ENCODE data around the gene SUGCT. TPM values are rescaled to one million over a fixed set of nuclear protein-coding genes. Genes with fewer than 3 reads are reported as not detected.

SUGCT gene
- total and polyA plus RNA-seq, 2 of the 8 experiments (the other 6 are each of a cell fraction or from before 2014, with no cell fraction given): 2.8 to 5.4 TPM

GRCh38 chr7:40310258-40310657 lies 175.5 kb downstream of the SUGCT start:
- Histone ChIP-seq H3K18ac (ENCODE audit: extremely low read depth, low read length) (no peak overlapping the region), H4K8ac (ENCODE audit: extremely low read depth, insufficient read depth, low read length) (no peak overlapping the region), H3K4ac (replicated peaks; ENCODE audit: insufficient read length, low read depth, low read length) (no peak overlapping the region), H2BK120ac (replicated peaks; ENCODE audit: low read depth, low read length) (no peak overlapping the region), H2AK5ac (ENCODE audit: low read depth, low read length) (no peak overlapping the region), H3K9ac (replicated peaks in 1 of 4; ENCODE audit: extremely low read depth in 1 of 4, low read depth in 3 of 4, low read length in 3 of 4) (no peak overlapping the region), H2BK12ac (ENCODE audit: low read depth, low read length) (no peak overlapping the region), H3K4me1 (replicated peaks in 1 of 4; ENCODE audit: control insufficient read depth in 3 of 4, insufficient read depth in 4 of 4, low read length in 3 of 4) (no peaks in the 10 kb centered on the region), H3K27ac (ENCODE audit: low read depth, low read length) (no peak overlapping the region), H3K23me2 (ENCODE audit: low read depth, low read length) (no peaks in the 10 kb centered on the region), H3K27me3 (replicated peaks in 1 of 4; ENCODE audit: control insufficient read depth in 3 of 4, extremely low read depth in 1 of 4, insufficient read depth in 3 of 4, low read length in 3 of 4) (no peaks in the 10 kb centered on the region), H3K56ac (replicated peaks; ENCODE audit: insufficient read length, low read depth, low read length) (no peak overlapping the region), H4K20me1 (replicated peaks in 1 of 2; ENCODE audit: control insufficient read depth in 1 of 2, insufficient read depth in 2 of 2, low read length in 2 of 2) (no peaks in the 10 kb centered on the region), H3K23ac (ENCODE audit: insufficient read length) (no peak overlapping the region), H3K79me2 (ENCODE audit: control insufficient read depth in 1 of 2, insufficient read depth in 2 of 2, low read length in 2 of 2) (no peaks in the 10 kb centered on the region), H3K4me2 (ENCODE audit: insufficient read depth in 1 of 2, low read depth in 2 of 2, low read length in 2 of 2) (no peak overlapping the region), H4K91ac (replicated peaks; ENCODE audit: insufficient read length, low read length) (no peak overlapping the region), H3K9me3 (ENCODE audit: insufficient read depth in 2 of 2, low read depth in 1 of 2, low read length in 1 of 2) (no peaks in the 10 kb centered on the region), H2AFZ (ENCODE audit: low read length) (no peak overlapping the region), H3K36me3 (ENCODE audit: control insufficient read depth in 2 of 4, insufficient read depth in 4 of 4, low read length in 3 of 4) (no peaks in the 10 kb centered on the region), H2BK20ac (ENCODE audit: low read length) (no peak overlapping the region), H3K14ac (ENCODE audit: insufficient read length) (no peak overlapping the region), H4K5ac (ENCODE audit: insufficient read length, low read depth, low read length) (no peak overlapping the region), H2BK5ac (ENCODE audit: low read depth, low read length) (no peak overlapping the region), H3K4me3 (ENCODE audit: extremely low read depth in 1 of 4, insufficient read depth in 2 of 4, low read depth in 3 of 4, low read length in 4 of 4) (no peak overlapping the region), H2BK15ac (ENCODE audit: low read length) (no peak overlapping the region), H3K79me1 (ENCODE audit: low read depth, low read length) (no peaks in the 10 kb centered on the region)
- ChIA-PET CTCF (ENCODE audit: partially characterized antibody) (no interaction called here), POLR2A (ENCODE audit: partially characterized antibody) (no interaction called here)
- no peak for DNase-seq (ENCODE audit: low read depth in 1 of 2, low spot score in 2 of 2)
- WGBS, 2 experiments (ENCODE audit: extremely low coverage in 1 of 2, insufficient coverage in 1 of 2, insufficient read length in 1 of 2, insufficient replicate concordance in 2 of 2, low coverage in 1 of 2, low lambda C conversion rate in 2 of 2, missing lambda C conversion rate in 1 of 2): 89% methylated on average over 4 of the region's 4 CpGs; no CpG with 5 or more reads in 1 of the 2 experiments
- FAIRE-seq: no peak
- TF ChIP-seq ZNF274 (IDR thresholded peaks at IDR 0.05; ENCODE audit: borderline replicate concordance, extremely low read depth, low read length): no peak
- no peak for TF ChIP-seq ATF3 (IDR thresholded peaks at IDR 0.05; ENCODE audit: insufficient read depth, low read depth, low read length)
- no peak for TF ChIP-seq FOSL1 (IDR thresholded peaks at IDR 0.05; ENCODE audit: insufficient read depth, low read depth, low read length)
- TF ChIP-seq KDM5A (IDR thresholded peaks at IDR 0.05; ENCODE audit: low read length): no peak
- no peak for TF ChIP-seq NANOG (IDR thresholded peaks at IDR 0.05; ENCODE audit: insufficient read depth, low read depth, low read length, poor library complexity, severe bottlenecking)
- no peak for TF ChIP-seq SIX5 (IDR thresholded peaks at IDR 0.05; ENCODE audit: low read depth, low read length)
- no peak for TF ChIP-seq RBBP5 (IDR thresholded peaks at IDR 0.05; ENCODE audit: borderline replicate concordance, low read depth, low read length)
- TF ChIP-seq EP300 (IDR thresholded peaks at IDR 0.05; ENCODE audit: borderline replicate concordance in 1 of 2, low read depth in 2 of 2, low read length in 2 of 2): no peak
